ENCODE results near the gene EMX2. TPM values are rescaled to one million over a fixed set of nuclear protein-coding genes. Genes with fewer than 3 reads are reported as not detected.

EMX2 gene
- total and polyA plus RNA-seq, 4 donors, result 1.1 to 1.9 (median 1.1) TPM; not detected in 1

DNA sequence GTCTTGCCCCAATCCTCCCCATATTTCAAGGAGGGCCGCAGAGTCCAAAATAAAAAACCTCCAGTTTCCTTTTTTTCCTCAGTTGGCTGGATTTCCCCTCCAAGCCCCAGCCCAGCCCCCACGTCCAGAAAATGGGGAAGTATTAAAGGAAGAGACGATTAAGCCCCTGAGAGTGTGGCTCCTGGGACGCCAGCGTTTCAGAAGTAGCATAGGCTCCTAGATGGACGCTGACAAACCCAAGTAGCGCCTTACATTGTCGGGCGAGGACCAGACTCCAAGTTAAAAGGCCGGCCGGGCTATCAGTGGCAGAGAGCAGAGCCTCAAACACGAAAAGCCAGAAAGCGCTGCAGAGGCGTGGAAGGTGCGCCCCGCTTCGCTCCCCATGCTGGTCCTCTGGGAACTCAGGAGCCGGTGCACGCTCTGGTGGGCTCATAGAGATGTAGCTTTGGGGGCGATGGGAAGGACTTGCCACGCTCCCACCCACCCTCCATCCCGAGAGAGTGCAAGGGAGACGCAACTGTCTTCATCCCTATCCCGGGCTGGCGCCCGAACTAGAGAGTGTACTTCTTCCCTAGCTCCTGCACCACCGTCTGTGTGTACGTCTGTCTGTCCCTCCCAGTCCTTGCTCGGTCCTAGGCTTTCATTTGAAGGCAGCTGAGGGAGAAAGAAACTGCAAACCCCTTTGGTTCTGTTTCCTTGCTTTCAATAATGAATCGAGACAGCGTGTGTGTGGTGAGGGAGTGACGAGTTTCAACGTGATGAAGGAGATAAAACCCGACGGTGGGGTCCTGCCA is 6.3 kb upstream of the EMX2 start:
- DNase-seq (ENCODE audit: low read depth in 4 of 6, low spot score in 6 of 6), result peak in 1 of 6 donors; percentile 37
- Histone ChIP-seq H3K4me1 (ENCODE audit: control insufficient read depth, insufficient read depth, low read length) (peaks cover 41% of the 10 kb centered on the region), H3K4me3 (ENCODE audit: low read depth, low read length) (no peak overlapping the region), H3K9me3 (ENCODE audit: control insufficient read depth, insufficient read depth, low read length) (no peaks in the 10 kb centered on the region), H3K36me3 (ENCODE audit: control insufficient read depth, insufficient read depth, low read length) (no peaks in the 10 kb centered on the region), H3K27ac (ENCODE audit: low read depth, low read length) (no peak overlapping the region), H3K27me3 (ENCODE audit: control insufficient read depth, insufficient read depth, low read length) (peaks cover 100% of the 10 kb centered on the region)
- WGBS (ENCODE audit: insufficient coverage), result 4% methylated on average over 34 of the region's 35 CpGs

DNA sequence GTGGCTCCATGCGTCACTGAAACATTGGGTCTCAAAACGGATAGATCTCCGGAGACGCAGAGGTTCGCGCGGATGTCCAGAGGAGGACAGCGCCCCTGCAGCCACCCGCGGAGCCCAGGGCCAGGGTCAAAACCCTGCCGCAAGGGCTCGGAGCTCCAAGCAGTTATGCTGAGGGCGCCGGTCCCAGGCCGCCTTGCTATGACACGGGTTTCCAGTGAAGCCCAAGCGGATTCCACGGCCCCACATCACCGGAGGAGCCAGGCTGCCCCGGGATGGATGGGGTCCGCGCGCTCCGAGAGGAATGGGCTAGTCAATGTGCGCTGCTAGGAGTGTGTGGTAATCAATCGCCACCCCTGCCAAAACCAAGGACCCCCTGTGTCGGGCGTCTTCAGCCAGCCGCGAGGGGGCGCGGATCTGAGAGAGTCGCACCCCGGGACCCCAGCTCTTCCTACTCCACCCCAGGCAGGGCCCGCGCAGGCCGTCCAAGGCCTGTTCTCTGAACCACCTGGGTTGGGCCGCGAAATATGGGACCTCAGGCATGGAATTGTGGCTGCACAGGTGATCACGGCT is 5.6 kb upstream of the EMX2 start:
- peaks cover 48% of the 10 kb centered on the region for H3K4me1 ChIP-seq (ENCODE audit: control insufficient read depth, insufficient read depth, low read length)
- H3K36me3 ChIP-seq (ENCODE audit: control insufficient read depth, insufficient read depth, low read length), result no peaks in the 10 kb centered on the region
- no peak overlapping the region for H3K4me3 ChIP-seq (ENCODE audit: low read depth, low read length)
- peak in 1 of 6 donors; percentile 47 for DNase-seq (ENCODE audit: low read depth in 4 of 6, low spot score in 6 of 6)
- no peaks in the 10 kb centered on the region for H3K9me3 ChIP-seq (ENCODE audit: control insufficient read depth, insufficient read depth, low read length)
- H3K27me3 ChIP-seq (ENCODE audit: control insufficient read depth, insufficient read depth, low read length), result peaks cover 100% of the 10 kb centered on the region
- no peak overlapping the region for H3K27ac ChIP-seq (ENCODE audit: low read depth, low read length)
- 2% methylated on average over 40 of the region's 40 CpGs for WGBS (ENCODE audit: insufficient coverage)

DNA sequence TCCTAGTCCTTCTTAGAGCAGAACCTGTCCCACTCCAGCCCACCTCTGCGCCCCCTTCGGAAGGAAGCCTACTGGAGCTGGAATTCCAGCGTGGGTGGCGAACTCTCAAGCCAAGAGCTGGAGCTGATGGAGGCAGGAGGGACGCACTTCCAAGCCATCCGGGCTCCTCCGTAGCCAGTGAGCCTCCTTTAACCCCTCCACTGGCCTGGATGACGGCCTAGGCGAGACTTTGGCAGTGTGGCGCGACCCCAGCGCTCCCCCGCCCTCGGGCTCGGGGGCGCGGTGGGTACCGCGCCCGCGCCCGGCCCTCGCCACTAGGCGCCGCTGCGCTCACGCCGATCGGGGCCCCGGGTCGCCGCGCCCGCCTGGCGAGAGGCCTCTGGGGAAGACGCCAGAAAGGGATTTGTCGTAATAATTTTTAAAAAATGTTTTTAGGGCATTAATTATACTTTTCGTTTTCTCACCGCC is 5.1 kb upstream of the EMX2 start:
- H3K4me3 ChIP-seq (ENCODE audit: low read depth, low read length), result no peak overlapping the region
- H3K27ac ChIP-seq (ENCODE audit: low read depth, low read length), result no peak overlapping the region
- H3K36me3 ChIP-seq (ENCODE audit: control insufficient read depth, insufficient read depth, low read length), result no peaks in the 10 kb centered on the region
- no peaks in the 10 kb centered on the region for H3K9me3 ChIP-seq (ENCODE audit: control insufficient read depth, insufficient read depth, low read length)
- WGBS (ENCODE audit: insufficient coverage), result 5% methylated on average over 33 of the region's 39 CpGs
- H3K27me3 ChIP-seq (ENCODE audit: control insufficient read depth, insufficient read depth, low read length), result peaks cover 100% of the 10 kb centered on the region
- DNase-seq (ENCODE audit: low read depth in 4 of 6, low spot score in 6 of 6), result peak in 2 of 6 donors; percentile 56 to 79
- H3K4me1 ChIP-seq (ENCODE audit: control insufficient read depth, insufficient read depth, low read length), result peaks cover 53% of the 10 kb centered on the region

DNA sequence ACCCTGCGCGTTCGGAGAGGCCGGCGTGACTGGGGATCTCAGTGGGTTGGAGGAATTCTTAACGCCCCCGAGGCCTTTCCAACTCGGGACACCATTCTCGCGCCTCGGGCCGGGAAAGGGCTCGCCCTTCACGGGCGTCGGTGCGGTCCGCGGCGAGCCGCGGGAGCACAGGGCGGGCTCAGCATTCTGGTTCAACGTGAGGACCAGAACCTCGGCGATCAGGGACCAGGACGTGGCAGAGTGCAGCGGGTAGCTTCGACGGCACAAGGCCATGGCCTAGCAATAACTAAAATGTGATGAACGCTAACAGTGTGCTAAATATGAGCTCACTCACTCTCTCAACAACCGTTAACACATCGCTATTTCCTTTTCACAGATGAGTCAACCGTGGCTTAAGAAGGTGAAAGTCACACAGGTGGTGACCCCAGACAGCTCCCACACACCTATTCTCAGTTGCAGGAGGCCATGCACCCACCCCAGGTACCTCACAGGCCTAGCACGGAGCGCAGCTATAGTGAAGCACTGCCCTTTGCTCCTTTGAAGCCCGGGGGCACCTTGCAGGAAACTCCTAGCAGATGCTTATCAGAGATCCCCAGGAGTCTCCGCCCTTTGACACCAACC is 4.5 kb upstream of the EMX2 start:
- no peak for DNase-seq (ENCODE audit: low read depth in 4 of 6, low spot score in 6 of 6)
- Histone ChIP-seq H3K4me3 (ENCODE audit: low read depth, low read length) (no peak overlapping the region), H3K4me1 (ENCODE audit: control insufficient read depth, insufficient read depth, low read length) (peaks cover 53% of the 10 kb centered on the region), H3K36me3 (ENCODE audit: control insufficient read depth, insufficient read depth, low read length) (no peaks in the 10 kb centered on the region), H3K27ac (ENCODE audit: low read depth, low read length) (no peak overlapping the region), H3K9me3 (ENCODE audit: control insufficient read depth, insufficient read depth, low read length) (no peaks in the 10 kb centered on the region), H3K27me3 (ENCODE audit: control insufficient read depth, insufficient read depth, low read length) (peaks cover 100% of the 10 kb centered on the region)
- 10% methylated on average over 33 of the region's 38 CpGs for WGBS (ENCODE audit: insufficient coverage)

DNA sequence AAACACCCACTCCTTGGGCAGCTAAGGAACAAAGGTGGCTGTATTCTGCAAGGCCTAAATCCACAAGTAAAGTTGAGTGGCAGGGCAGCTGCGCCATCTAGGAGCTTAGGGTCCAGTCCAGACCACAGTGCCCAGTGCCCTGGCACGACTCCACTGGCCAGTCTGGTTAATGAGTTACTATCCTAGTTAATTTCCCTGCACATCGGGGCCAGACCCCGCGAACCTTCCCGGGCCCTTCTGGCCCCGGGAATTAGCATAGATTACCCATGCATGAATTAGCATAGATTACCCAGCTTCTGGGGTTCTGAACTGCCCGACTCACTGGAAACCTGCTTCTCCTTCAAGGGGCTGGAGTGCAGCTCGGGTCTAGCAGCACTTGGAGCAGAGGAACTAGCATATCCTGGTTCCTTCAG is 3.2 kb upstream of the EMX2 start:
- DNase-seq (ENCODE audit: low read depth in 4 of 6, low spot score in 6 of 6), result no peak
- Histone ChIP-seq H3K27me3 (ENCODE audit: control insufficient read depth, insufficient read depth, low read length) (peaks cover 100% of the 10 kb centered on the region), H3K36me3 (ENCODE audit: control insufficient read depth, insufficient read depth, low read length) (no peaks in the 10 kb centered on the region), H3K4me1 (ENCODE audit: control insufficient read depth, insufficient read depth, low read length) (peaks cover 63% of the 10 kb centered on the region), H3K4me3 (ENCODE audit: low read depth, low read length) (no peak overlapping the region), H3K9me3 (ENCODE audit: control insufficient read depth, insufficient read depth, low read length) (no peaks in the 10 kb centered on the region), H3K27ac (ENCODE audit: low read depth, low read length) (no peak overlapping the region)
- WGBS (ENCODE audit: insufficient coverage), result 17% methylated on average over 9 of the region's 9 CpGs

DNA sequence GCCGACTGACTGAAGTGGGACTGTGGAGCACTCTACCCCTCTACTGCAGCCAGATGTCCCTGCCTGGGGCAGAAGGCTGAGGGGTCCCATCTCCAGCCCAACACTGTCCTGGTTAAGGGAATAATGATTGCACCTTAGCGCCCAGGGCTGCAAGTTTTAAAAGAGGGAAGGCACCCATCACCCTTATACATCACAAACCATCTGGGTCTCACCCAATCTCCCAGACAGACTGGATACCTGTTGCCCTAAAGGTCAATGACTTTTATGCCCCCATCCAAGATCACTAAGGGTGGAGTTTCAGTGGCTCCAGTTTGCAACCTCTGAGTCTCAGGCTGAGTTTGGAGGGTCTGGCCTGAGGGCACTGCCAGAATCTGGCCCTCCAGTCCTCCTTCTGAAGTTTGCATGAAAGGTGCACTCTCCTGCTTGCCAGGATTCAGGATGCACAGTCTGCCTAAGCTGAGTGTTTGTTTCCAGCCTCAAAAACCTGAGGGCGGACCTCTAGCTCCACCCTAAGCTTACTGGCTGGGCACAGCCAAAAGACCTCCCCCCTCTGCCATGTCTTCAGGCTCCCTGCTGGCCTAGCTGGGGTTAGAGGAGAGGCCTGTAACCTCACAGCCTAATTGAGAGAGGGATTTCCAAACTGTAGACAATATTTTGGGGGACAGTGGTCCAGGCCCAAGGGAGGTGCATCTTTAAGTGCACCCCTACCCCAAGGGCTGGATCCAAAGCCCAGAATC is 2.5 kb upstream of the EMX2 start:
- Histone ChIP-seq H3K4me1 (ENCODE audit: control insufficient read depth, insufficient read depth, low read length) (peaks cover 63% of the 10 kb centered on the region), H3K27ac (ENCODE audit: low read depth, low read length) (no peak overlapping the region), H3K27me3 (ENCODE audit: control insufficient read depth, insufficient read depth, low read length) (peaks cover 100% of the 10 kb centered on the region), H3K36me3 (ENCODE audit: control insufficient read depth, insufficient read depth, low read length) (no peaks in the 10 kb centered on the region), H3K9me3 (ENCODE audit: control insufficient read depth, insufficient read depth, low read length) (no peaks in the 10 kb centered on the region), H3K4me3 (ENCODE audit: low read depth, low read length) (no peak overlapping the region)
- WGBS (ENCODE audit: insufficient coverage), result 20% methylated on average over 1 of the region's 3 CpGs
- peak in 1 of 6 donors; percentile 6 for DNase-seq (ENCODE audit: low read depth in 4 of 6, low spot score in 6 of 6)

DNA sequence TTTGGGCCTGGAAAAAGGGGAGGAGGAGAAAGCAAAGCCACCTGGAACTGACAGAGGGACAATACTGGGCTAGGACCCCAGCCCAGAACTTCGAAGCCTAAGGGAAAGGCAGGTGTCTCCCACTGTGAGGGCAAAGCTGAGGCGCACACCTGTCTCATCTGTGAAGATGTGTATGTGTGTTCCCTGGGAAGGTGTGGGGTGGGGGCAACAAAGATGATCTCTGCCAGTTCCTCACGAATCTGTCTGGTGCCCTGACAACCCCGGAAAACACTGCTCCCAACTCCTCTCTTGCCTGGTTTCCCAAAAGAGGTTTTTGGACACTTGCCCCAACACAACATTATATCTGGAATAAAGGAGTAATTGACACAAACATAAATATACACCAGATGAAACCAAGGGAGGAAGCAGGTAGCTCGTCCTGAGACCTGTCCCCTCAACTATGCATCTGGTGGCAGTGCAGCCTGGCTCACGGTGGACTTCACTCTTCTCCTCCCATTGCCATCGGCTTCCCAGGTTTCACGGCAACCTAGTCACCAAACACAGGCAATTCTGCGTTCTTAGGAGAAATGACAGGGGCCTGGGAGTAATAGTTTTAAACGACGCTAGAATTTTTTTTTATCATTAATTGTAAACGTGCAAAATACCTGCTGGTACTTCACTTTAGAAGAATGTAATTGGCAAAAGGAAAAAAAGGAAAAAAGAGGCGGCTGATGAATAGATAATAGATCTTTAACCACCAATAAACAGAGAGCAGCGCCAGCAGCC is 1.7 kb upstream of the EMX2 start:
- H3K4me3 ChIP-seq (ENCODE audit: low read depth, low read length), result no peak overlapping the region
- peaks cover 59% of the 10 kb centered on the region for H3K4me1 ChIP-seq (ENCODE audit: control insufficient read depth, insufficient read depth, low read length)
- no peak overlapping the region for H3K27ac ChIP-seq (ENCODE audit: low read depth, low read length)

DNA sequence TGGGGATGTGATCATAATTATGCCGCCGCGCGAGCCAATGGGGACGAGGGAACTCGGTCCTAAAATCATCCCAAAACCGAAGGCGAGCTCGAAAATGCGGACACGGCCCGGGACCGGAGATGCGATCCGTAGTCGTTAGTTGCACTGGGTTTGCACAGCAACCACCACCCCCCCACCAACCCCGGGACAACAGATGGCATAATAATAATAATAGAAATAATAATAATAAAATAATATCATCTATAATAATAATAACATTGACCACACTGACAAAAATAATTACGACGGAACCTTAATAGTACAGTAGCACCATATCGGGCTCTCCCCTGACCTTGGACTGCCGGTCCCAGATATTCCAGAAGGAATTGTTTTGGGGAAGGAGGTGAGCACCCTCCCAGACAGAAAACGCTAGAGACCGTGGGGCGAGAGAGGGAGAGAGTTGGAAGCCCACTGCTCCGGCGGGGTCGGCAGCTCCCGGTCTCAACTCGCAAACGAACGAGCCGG is 1.1 kb upstream of the EMX2 start:
- Histone ChIP-seq H3K4me3 (ENCODE audit: low read depth, low read length) (no peak overlapping the region), H3K9me3 (ENCODE audit: control insufficient read depth, insufficient read depth, low read length) (no peaks in the 10 kb centered on the region), H3K36me3 (ENCODE audit: control insufficient read depth, insufficient read depth, low read length) (no peaks in the 10 kb centered on the region), H3K27ac (ENCODE audit: low read depth, low read length) (no peak overlapping the region), H3K4me1 (ENCODE audit: control insufficient read depth, insufficient read depth, low read length) (peaks cover 55% of the 10 kb centered on the region), H3K27me3 (ENCODE audit: control insufficient read depth, insufficient read depth, low read length) (peaks cover 100% of the 10 kb centered on the region)
- peak in 2 of 6 donors; percentile 61 to 96 for DNase-seq (ENCODE audit: low read depth in 4 of 6, low spot score in 6 of 6)
- WGBS (ENCODE audit: insufficient coverage), result 0% methylated on average over 18 of the region's 32 CpGs

More for the DNA sequence above, 1.7 kb upstream of the EMX2 start:
- Histone ChIP-seq H3K27me3 (ENCODE audit: control insufficient read depth, insufficient read depth, low read length) (peaks cover 100% of the 10 kb centered on the region), H3K9me3 (ENCODE audit: control insufficient read depth, insufficient read depth, low read length) (no peaks in the 10 kb centered on the region), H3K36me3 (ENCODE audit: control insufficient read depth, insufficient read depth, low read length) (no peaks in the 10 kb centered on the region)
- 23% methylated on average over 3 of the region's 14 CpGs for WGBS (ENCODE audit: insufficient coverage)
- DNase-seq (ENCODE audit: low read depth in 4 of 6, low spot score in 6 of 6), result no peak

Measured in spinal cord (tissue), 10 donors.